ENCODE results near the gene HSPA9. TPM values are rescaled to one million over a fixed set of nuclear protein-coding genes. Genes with fewer than 3 reads are reported as not detected.

The HSPA9 gene
- total RNA-seq, 3 donors from 2014 or later: 170 to 182 (median 173) TPM

GRCh38 chr5:138527170-138527569 is 48.0 kb downstream of the HSPA9 start:
- H3K36me3 ChIP-seq (ENCODE audit: low read depth): no peaks in the 10 kb centered on the region
- no peaks in the 10 kb centered on the region for H3K4me1 ChIP-seq (ENCODE audit: low read depth)
- no peaks in the 10 kb centered on the region for H3K9me3 ChIP-seq
- no peak for ATAC-seq
- no peak for DNase-seq
- no peak overlapping the region for H3K4me3 ChIP-seq
- TF ChIP-seq CTCF (IDR thresholded peaks at IDR 0.05): no peak
- intact Hi-C loops (cut with DNase I, micrococcal nuclease): no loop called here

GRCh38 chr5:138523406-138523805 is 51.8 kb downstream of the HSPA9 start:
- DNase-seq (no peak), ATAC-seq (no peak)
- intact Hi-C loops (cut with DNase I, micrococcal nuclease): no loop called here
- Histone ChIP-seq H3K4me1 (ENCODE audit: low read depth) (no peaks in the 10 kb centered on the region), H3K9me3 (no peaks in the 10 kb centered on the region), H3K36me3 (ENCODE audit: low read depth) (no peaks in the 10 kb centered on the region), H3K4me3 (no peak overlapping the region)
- no peak for TF ChIP-seq CTCF (IDR thresholded peaks at IDR 0.05)

GRCh38 chr5:138520971-138521370 is 54.2 kb downstream of the HSPA9 start:
- intact Hi-C loops (cut with DNase I, micrococcal nuclease): no loop called here
- H3K36me3 ChIP-seq (ENCODE audit: low read depth): no peaks in the 10 kb centered on the region
- H3K4me1 ChIP-seq (ENCODE audit: low read depth): no peaks in the 10 kb centered on the region
- no peak overlapping the region for H3K4me3 ChIP-seq
- DNase-seq: no peak
- H3K9me3 ChIP-seq: no peaks in the 10 kb centered on the region
- no peak for ATAC-seq
- no peak for TF ChIP-seq CTCF (IDR thresholded peaks at IDR 0.05)

- intact Hi-C loops (cut with DNase I, micrococcal nuclease): no loop called here
- no peak for DNase-seq
- TF ChIP-seq CTCF (IDR thresholded peaks at IDR 0.05): no peak
- Histone ChIP-seq H3K9me3 (no peaks in the 10 kb centered on the region), H3K4me3 (no peak overlapping the region), H3K36me3 (ENCODE audit: low read depth) (no peaks in the 10 kb centered on the region), H3K4me1 (ENCODE audit: low read depth) (no peaks in the 10 kb centered on the region)
- no peak for ATAC-seq
These were observed 57.8 kb downstream of the HSPA9 start for GRCh38 chr5:138517437-138517836.

- Histone ChIP-seq H3K9me3 (no peaks in the 10 kb centered on the region), H3K4me3 (no peak overlapping the region), H3K36me3 (ENCODE audit: low read depth) (peaks cover 4% of the 10 kb centered on the region), H3K4me1 (ENCODE audit: low read depth) (no peaks in the 10 kb centered on the region)
- no peak for TF ChIP-seq CTCF (IDR thresholded peaks at IDR 0.05)
- no peak for ATAC-seq
- DNase-seq: no peak
- intact Hi-C loops (cut with DNase I, micrococcal nuclease): no loop called here
These were observed 59.5 kb downstream of the HSPA9 start for GRCh38 chr5:138515556-138516245.

GRCh38 chr5:138514021-138514420 is 61.2 kb downstream of the HSPA9 start:
- Histone ChIP-seq H3K36me3 (ENCODE audit: low read depth) (peaks cover 4% of the 10 kb centered on the region), H3K9me3 (no peaks in the 10 kb centered on the region), H3K4me3 (no peak overlapping the region), H3K4me1 (ENCODE audit: low read depth) (no peaks in the 10 kb centered on the region)
- intact Hi-C loops (cut with DNase I, micrococcal nuclease): no loop called here
- DNase-seq: no peak
- TF ChIP-seq CTCF (IDR thresholded peaks at IDR 0.05): no peak
- ATAC-seq: no peak

All from mucosa of descending colon (tissue), 3 donors.